Left hindlimb (tissue), 1 donor: ENCODE data around the gene ARSD.
"Not testable (repeated sequence)": the region's sequence is repeated elsewhere in the genome, so short reads cannot be mapped to it uniquely, and the experiment has no call there.

Experiments
- DNase-seq: peaks from one replicate; pipeline ENCODE4 v3.0.0-alpha.2; 2018

ARSD gene

GRCh38 chrX:2928583-2929434 lies at the start of gene ARSD:
TSS of gene ARSD (minus strand) at chrX:2929339. CDS start at chrX:2929275, 64 bp downstream.
- DNase-seq: peak; percentile 92

GRCh38 chrX:2978639-2979038 lies 49.5 kb upstream of the ARSD start:
- DNase-seq: not testable (repeated sequence)

- DNase-seq: no peak
These were observed 45.8 kb upstream of the ARSD start for GRCh38 chrX:2974961-2975360.

GRCh38 chrX:2972391-2972790 lies 43.3 kb upstream of the ARSD start:
- no peak for DNase-seq

- DNase-seq: no peak
These were observed 39.9 kb upstream of the ARSD start for GRCh38 chrX:2969021-2969420.

GRCh38 chrX:2967998-2968909 lies 39.1 kb upstream of the ARSD start:
- peak; percentile 41 for DNase-seq

GRCh38 chrX:2967584-2967983 lies 38.4 kb upstream of the ARSD start:
- no peak for DNase-seq

GRCh38 chrX:2967012-2967411 lies 37.9 kb upstream of the ARSD start:
- DNase-seq: no peak

- no peak for DNase-seq
These were observed 36.8 kb upstream of the ARSD start for GRCh38 chrX:2965965-2966364.

GRCh38 chrX:2963992-2964794 lies 35.1 kb upstream of the ARSD start:
- DNase-seq: not testable (repeated sequence)

GRCh38 chrX:2963449-2963848 lies 34.3 kb upstream of the ARSD start:
- not testable (repeated sequence) for DNase-seq

- no peak for DNase-seq
These were observed 33.2 kb upstream of the ARSD start for GRCh38 chrX:2962381-2962780.

GRCh38 chrX:2960861-2961515 lies 31.8 kb upstream of the ARSD start:
- no peak for DNase-seq

GRCh38 chrX:2958199-2958598 lies 29.1 kb upstream of the ARSD start:
- DNase-seq: no peak

- DNase-seq: no peak
These were observed 26.7 kb upstream of the ARSD start for GRCh38 chrX:2955838-2956237.

- DNase-seq: no peak
These were observed 26.1 kb upstream of the ARSD start for GRCh38 chrX:2955281-2955680.

- no peak for DNase-seq
These were observed 25.4 kb upstream of the ARSD start for GRCh38 chrX:2954541-2954940.

- DNase-seq: not testable (repeated sequence)
These were observed 8.8 kb upstream of the ARSD start for GRCh38 chrX:2937942-2938341.

GRCh38 chrX:2934715-2935710 lies 5.9 kb upstream of the ARSD start:
- no peak for DNase-seq

- DNase-seq: no peak
These were observed 4.2 kb upstream of the ARSD start for GRCh38 chrX:2933125-2933900.
